Measurements from ENCODE around the gene NPAS4. TPM values are rescaled to one million over a fixed set of nuclear protein-coding genes. Genes with fewer than 3 reads are reported as not detected.

NPAS4 gene
- total and polyA plus RNA-seq, 2 experiments from 2014 or later = not detected

- H3K9me2 ChIP-seq (ENCODE audit: insufficient read depth) = no peaks in the 10 kb centered on the region
- no peaks in the 10 kb centered on the region for H3K9me3 ChIP-seq (ENCODE audit: low read depth)
- no peak overlapping the region for H3K9ac ChIP-seq
- H3K79me2 ChIP-seq (ENCODE audit: insufficient read depth) = no peaks in the 10 kb centered on the region
- peaks cover 17% of the 10 kb centered on the region for H3K27me3 ChIP-seq (replicated peaks; ENCODE audit: insufficient read depth)
- no peak overlapping the region for H2AFZ ChIP-seq
- H3K4me1 ChIP-seq (ENCODE audit: insufficient read depth) = no peaks in the 10 kb centered on the region
- no peak overlapping the region for H3K27ac ChIP-seq
- 69 to 71% methylated on average over 4 of the region's 4 CpGs for WGBS, 2 experiments (ENCODE audit: low coverage in 1 of 2, low lambda C conversion rate in 2 of 2, missing lambda C conversion rate in 2 of 2)
- no peak overlapping the region for H3K4me2 ChIP-seq (ENCODE audit: unreplicated experiment)
- TF ChIP-seq EZH2 (IDR thresholded peaks at IDR 0.05; ENCODE audit: insufficient read depth, poor library complexity, severe bottlenecking) = no peak
- no peak for TF ChIP-seq EZH2phosphoT487 (IDR thresholded peaks at IDR 0.05; ENCODE audit: insufficient read depth, low read depth)
- no peaks in the 10 kb centered on the region for H3F3A ChIP-seq (ENCODE audit: insufficient read depth)
- in situ Hi-C loops (cut with MboI) = no loop called here
- no peak for DNase-seq
- H3K36me3 ChIP-seq (ENCODE audit: low read depth) = no peaks in the 10 kb centered on the region
- H3K4me3 ChIP-seq = no peak overlapping the region
- H4K20me1 ChIP-seq (ENCODE audit: insufficient read depth) = no peaks in the 10 kb centered on the region
These were observed 9.5 kb upstream of the NPAS4 start for GRCh38 chr11:66411323-66411722.

- Histone ChIP-seq H3K27me3 (replicated peaks; ENCODE audit: insufficient read depth) (peaks cover 9% of the 10 kb centered on the region), H3K27ac (no peak overlapping the region), H3F3A (ENCODE audit: insufficient read depth) (no peaks in the 10 kb centered on the region), H3K4me1 (ENCODE audit: insufficient read depth) (no peaks in the 10 kb centered on the region), H3K9ac (no peak overlapping the region), H3K4me2 (ENCODE audit: unreplicated experiment) (no peak overlapping the region), H3K9me3 (ENCODE audit: low read depth) (no peaks in the 10 kb centered on the region), H3K4me3 (no peak overlapping the region), H3K79me2 (ENCODE audit: insufficient read depth) (no peaks in the 10 kb centered on the region), H2AFZ (no peak overlapping the region), H3K36me3 (ENCODE audit: low read depth) (no peaks in the 10 kb centered on the region), H4K20me1 (ENCODE audit: insufficient read depth) (no peaks in the 10 kb centered on the region), H3K9me2 (ENCODE audit: insufficient read depth) (no peaks in the 10 kb centered on the region)
- in situ Hi-C loops (cut with MboI) = no loop called here
- TF ChIP-seq EZH2 (IDR thresholded peaks at IDR 0.05; ENCODE audit: insufficient read depth, poor library complexity, severe bottlenecking) (no peak), EZH2phosphoT487 (IDR thresholded peaks at IDR 0.05; ENCODE audit: insufficient read depth, low read depth) (no peak)
- 60 to 64% methylated on average over 6 to 7 of the region's 7 CpGs for WGBS, 2 experiments (ENCODE audit: low coverage in 1 of 2, low lambda C conversion rate in 2 of 2, missing lambda C conversion rate in 2 of 2)
- DNase-seq = no peak
These were observed 8.7 kb upstream of the NPAS4 start for GRCh38 chr11:66412110-66412509.

- H4K20me1 ChIP-seq (ENCODE audit: insufficient read depth) = no peaks in the 10 kb centered on the region
- no peaks in the 10 kb centered on the region for H3K9me2 ChIP-seq (ENCODE audit: insufficient read depth)
- peaks cover 7% of the 10 kb centered on the region for H3K4me1 ChIP-seq (ENCODE audit: insufficient read depth)
- TF ChIP-seq EZH2 (IDR thresholded peaks at IDR 0.05; ENCODE audit: insufficient read depth, poor library complexity, severe bottlenecking) = no peak
- TF ChIP-seq EZH2phosphoT487 (IDR thresholded peaks at IDR 0.05; ENCODE audit: insufficient read depth, low read depth) = no peak
- no peak overlapping the region for H3K9ac ChIP-seq
- no peaks in the 10 kb centered on the region for H3F3A ChIP-seq (ENCODE audit: insufficient read depth)
- H3K4me3 ChIP-seq = no peak overlapping the region
- no peaks in the 10 kb centered on the region for H3K36me3 ChIP-seq (ENCODE audit: low read depth)
- no peaks in the 10 kb centered on the region for H3K27me3 ChIP-seq (replicated peaks; ENCODE audit: insufficient read depth)
- 83 to 84% methylated on average over 6 of the region's 6 CpGs for WGBS, 2 experiments (ENCODE audit: low coverage in 1 of 2, low lambda C conversion rate in 2 of 2, missing lambda C conversion rate in 2 of 2)
- H3K9me3 ChIP-seq (ENCODE audit: low read depth) = no peaks in the 10 kb centered on the region
- DNase-seq = no peak
- no peaks in the 10 kb centered on the region for H3K79me2 ChIP-seq (ENCODE audit: insufficient read depth)
- no peak overlapping the region for H3K27ac ChIP-seq
- H2AFZ ChIP-seq = no peak overlapping the region
- in situ Hi-C loops (cut with MboI) = no loop called here
- H3K4me2 ChIP-seq (ENCODE audit: unreplicated experiment) = no peak overlapping the region
These were observed 7.7 kb upstream of the NPAS4 start for GRCh38 chr11:66413167-66413566.

- in situ Hi-C loops (cut with MboI) = no loop called here
- H3K4me1 ChIP-seq (ENCODE audit: insufficient read depth) = peaks cover 12% of the 10 kb centered on the region
- no peaks in the 10 kb centered on the region for H3K9me2 ChIP-seq (ENCODE audit: insufficient read depth)
- H3K9me3 ChIP-seq (ENCODE audit: low read depth) = no peaks in the 10 kb centered on the region
- no peaks in the 10 kb centered on the region for H3K79me2 ChIP-seq (ENCODE audit: insufficient read depth)
- H4K20me1 ChIP-seq (ENCODE audit: insufficient read depth) = no peaks in the 10 kb centered on the region
- TF ChIP-seq EZH2 (IDR thresholded peaks at IDR 0.05; ENCODE audit: insufficient read depth, poor library complexity, severe bottlenecking) (no peak), EZH2phosphoT487 (IDR thresholded peaks at IDR 0.05; ENCODE audit: insufficient read depth, low read depth) (no peak)
- no peak overlapping the region for H3K9ac ChIP-seq
- no peaks in the 10 kb centered on the region for H3K36me3 ChIP-seq (ENCODE audit: low read depth)
- H3F3A ChIP-seq (ENCODE audit: insufficient read depth) = peaks cover 5% of the 10 kb centered on the region; the same call in 1 of the 2 replicates
- no peak overlapping the region for H3K4me3 ChIP-seq
- H3K4me2 ChIP-seq (ENCODE audit: unreplicated experiment) = no peak overlapping the region
- H2AFZ ChIP-seq = no peak overlapping the region
- no peak overlapping the region for H3K27ac ChIP-seq
- 52 to 63% methylated on average over 12 of the region's 12 CpGs for WGBS, 2 experiments (ENCODE audit: low coverage in 1 of 2, low lambda C conversion rate in 2 of 2, missing lambda C conversion rate in 2 of 2)
- no peaks in the 10 kb centered on the region for H3K27me3 ChIP-seq (replicated peaks; ENCODE audit: insufficient read depth)
- DNase-seq = no peak
These were observed 6.5 kb upstream of the NPAS4 start for GRCh38 chr11:66414120-66414934.
